LNCAP (cell line): ENCODE data around the gene NKX2-1.

Experiments
- CTCF ChIP-seq: fragments of 450-650 bp; IDR thresholded peaks from 2 replicates; pipeline ENCODE4 v1.5.1; 2017; ENCODE audit warnings: mild to moderate bottlenecking

NKX2-1 gene

DNA sequence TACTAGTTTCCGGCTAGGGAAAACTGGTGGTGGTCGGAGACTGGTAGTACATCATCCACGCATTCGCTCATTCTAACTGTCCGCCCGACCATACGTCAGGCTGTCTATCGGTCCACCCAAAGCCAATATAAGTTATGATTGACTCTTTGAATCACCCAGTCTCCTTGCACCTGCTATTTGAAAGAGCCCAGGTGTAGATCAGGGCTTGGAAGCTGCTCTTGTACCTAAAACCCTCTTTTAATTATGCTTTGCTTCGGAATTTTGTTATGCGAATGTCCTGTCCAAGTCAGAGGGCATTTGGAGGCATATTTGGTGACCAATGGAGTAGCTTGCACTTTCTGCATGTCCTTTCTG, 5.7 kb upstream of the NKX2-1 start:
- TF ChIP-seq CTCF = no peak

DNA sequence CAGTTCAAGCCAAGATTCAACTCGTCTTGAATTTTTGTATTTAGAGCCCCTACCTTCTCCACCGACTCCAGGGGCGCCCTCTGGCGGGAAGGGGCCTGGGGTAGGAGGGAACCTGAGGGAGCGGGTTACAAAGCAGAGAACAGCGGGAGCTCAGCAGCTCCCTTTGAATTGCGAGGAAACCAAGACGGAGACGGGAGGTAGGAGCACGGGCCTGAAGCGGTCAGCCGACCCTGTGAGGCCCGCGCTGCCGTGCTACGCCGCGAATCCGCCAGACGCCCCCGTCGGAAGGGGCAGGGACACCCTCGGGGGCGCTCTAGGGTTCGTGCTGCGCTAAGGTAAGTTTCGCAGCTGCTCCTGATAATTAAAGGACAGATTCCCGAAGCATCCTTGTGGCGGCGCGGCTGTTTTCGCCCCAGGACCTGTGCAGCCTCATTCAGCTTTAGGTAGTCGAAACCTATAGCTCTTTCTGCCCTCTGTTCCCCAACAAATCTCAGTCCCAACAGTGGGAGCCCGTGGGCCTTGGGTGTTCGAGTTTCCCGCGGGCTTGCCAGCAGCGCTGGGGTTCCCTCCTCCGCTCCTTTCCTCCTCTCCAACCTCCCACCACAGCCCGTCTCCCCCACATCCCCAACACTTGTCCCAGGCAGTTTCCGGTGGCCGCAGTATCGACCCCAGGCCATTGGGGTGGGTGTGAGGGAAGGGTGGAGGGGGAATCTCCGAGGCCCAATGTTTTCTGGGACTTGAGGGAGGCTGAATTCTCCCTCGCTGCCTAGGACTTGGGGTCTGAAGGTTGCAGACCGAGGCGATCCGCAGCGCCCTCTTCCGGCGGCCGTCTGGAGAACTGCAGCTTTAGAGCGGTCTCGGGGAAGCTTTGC, 5.1 kb upstream of the NKX2-1 start:
- TF ChIP-seq CTCF = peak; percentile 84

- TF ChIP-seq CTCF = no peak
Measured at GRCh38 chr14:36524220-36524837, 4.3 kb upstream of the NKX2-1 start.

- TF ChIP-seq CTCF = no peak
Measured at GRCh38 chr14:36522972-36523715, 3.1 kb upstream of the NKX2-1 start.

DNA sequence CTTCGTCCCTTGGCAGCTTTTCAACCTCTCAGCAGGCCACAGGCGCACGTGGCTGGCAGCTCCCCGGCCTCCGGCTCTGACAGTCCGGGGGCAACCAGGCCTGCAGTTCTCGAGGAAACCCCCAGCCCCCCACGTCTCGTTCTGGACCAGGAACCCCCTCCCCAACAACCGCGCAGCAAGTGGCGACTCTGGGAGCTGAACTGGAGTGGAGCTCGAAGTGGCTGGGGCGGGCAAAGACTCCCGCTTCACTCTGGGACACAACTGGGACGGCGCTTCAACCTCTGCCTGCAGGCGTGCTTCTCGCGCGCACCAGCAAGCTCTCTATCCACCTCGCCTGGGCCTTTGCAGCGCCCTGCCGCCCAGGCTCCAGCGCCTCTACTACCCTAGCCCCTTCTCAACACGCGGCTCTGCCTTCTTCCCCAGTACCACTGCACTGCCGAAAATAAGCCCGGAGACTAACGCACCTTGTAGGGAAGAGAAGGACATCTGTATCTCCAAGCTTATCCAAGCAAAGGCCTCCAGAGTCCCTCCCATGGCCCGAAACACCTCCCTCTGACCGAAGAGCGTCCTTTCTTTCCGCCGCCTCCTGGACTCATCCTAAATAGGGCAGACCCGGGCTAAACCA, 2.4 kb upstream of the NKX2-1 start:
- no peak for TF ChIP-seq CTCF

- TF ChIP-seq CTCF = no peak
Measured at GRCh38 chr14:36521598-36522345, 1.7 kb upstream of the NKX2-1 start.
